Breast epithelium (tissue), 3 donors: ENCODE data around the gene SMIM5.

Experiments
- POLR2A ChIP-seq: fragments of 450-650 bp; IDR thresholded peaks from one replicate; pipeline ENCODE4 v1.6.1; 2016; ENCODE audit warnings: antibody characterized with exemption, mild to moderate bottlenecking, moderate library complexity
- POLR2AphosphoS5 ChIP-seq, 3 donors: sonication (generic); formaldehyde crosslinking; IDR thresholded peaks; one replicate each; pipeline ENCODE4 v1.6.1; 2017; ENCODE audit warnings: antibody characterized with exemption in 3 of 3
- TF ChIP-seq, protein P1 (sequence below), 3 donors: fragments of 450-650 bp; IDR thresholded peaks; one replicate each; pipeline ENCODE4 v1.5.1; 2016 to 2017; ENCODE audit warnings: antibody characterized with exemption in 3 of 3, mild to moderate bottlenecking in 3 of 3, moderate library complexity in 3 of 3

DNA sequence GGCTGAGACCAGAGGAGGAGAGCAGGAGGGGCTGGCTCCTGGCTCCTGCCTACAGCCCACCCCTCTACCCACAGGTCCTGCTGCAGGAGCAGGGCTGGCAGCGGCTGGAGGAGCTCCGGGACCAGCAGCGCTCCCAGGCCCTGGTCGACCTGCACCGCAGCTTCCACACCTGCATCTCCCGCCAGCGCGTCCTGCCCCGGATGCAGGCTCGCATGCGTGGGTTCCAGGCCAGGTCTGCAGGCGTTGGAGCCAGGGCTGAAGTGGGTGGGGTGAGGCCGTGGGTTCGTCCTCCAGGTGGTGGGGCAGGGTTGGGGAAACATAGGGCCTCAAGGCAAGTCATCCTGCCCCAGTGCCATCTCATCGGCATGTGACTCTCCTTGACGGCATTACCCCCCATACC is 27.4 kb upstream of the SMIM5 start:
- TF ChIP-seq, protein P1, sequence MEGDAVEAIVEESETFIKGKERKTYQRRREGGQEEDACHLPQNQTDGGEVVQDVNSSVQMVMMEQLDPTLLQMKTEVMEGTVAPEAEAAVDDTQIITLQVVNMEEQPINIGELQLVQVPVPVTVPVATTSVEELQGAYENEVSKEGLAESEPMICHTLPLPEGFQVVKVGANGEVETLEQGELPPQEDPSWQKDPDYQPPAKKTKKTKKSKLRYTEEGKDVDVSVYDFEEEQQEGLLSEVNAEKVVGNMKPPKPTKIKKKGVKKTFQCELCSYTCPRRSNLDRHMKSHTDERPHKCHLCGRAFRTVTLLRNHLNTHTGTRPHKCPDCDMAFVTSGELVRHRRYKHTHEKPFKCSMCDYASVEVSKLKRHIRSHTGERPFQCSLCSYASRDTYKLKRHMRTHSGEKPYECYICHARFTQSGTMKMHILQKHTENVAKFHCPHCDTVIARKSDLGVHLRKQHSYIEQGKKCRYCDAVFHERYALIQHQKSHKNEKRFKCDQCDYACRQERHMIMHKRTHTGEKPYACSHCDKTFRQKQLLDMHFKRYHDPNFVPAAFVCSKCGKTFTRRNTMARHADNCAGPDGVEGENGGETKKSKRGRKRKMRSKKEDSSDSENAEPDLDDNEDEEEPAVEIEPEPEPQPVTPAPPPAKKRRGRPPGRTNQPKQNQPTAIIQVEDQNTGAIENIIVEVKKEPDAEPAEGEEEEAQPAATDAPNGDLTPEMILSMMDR (IDR thresholded peaks at IDR 0.05) = no peak
- TF ChIP-seq POLR2A (no peak), POLR2AphosphoS5 (IDR thresholded peaks at IDR 0.05) (no peak)
